ENCODE data around the gene SLC38A3. TPM values are rescaled to one million over a fixed set of nuclear protein-coding genes. Genes with fewer than 3 reads are reported as not detected.

The SLC38A3 gene
- total RNA-seq, 1 donor from 2014 or later, result 0.56 TPM

DNA sequence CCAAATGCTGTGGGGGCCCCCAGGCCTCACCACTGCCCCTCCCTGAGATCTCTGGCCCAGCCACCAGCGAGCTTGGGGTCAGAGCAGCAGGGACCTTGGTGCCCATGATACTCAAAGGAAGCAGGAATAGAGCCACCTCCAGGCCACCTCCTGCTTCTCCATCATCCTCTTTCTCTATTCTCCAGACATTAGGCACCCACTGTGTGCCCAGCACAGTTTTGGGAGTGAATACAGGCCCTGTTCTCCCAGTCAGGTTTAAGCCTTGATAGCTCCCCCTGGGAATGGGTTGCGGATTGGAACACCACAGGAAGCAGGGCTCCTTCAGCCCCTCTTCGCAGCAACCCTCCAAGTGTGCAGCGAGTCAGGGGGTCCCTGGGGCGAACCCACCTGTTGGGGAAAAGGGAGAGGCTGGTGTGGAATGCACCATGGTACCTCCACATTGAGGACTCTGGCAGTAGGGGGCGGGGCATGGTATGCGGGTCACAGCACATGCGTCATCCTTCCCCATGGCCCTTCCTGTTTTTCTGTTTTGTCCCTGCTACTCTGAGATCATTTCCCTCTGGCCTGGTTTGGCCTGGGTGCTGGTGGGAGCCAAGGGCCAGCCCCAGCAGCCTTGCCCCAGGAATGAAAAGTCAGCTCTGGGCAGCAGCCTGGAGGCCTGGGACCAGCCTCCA is 49.6 kb downstream of the SLC38A3 start:
- peak; percentile 16 for DNase-seq (ENCODE audit: low spot score)
- TF ChIP-seq, protein P1, sequence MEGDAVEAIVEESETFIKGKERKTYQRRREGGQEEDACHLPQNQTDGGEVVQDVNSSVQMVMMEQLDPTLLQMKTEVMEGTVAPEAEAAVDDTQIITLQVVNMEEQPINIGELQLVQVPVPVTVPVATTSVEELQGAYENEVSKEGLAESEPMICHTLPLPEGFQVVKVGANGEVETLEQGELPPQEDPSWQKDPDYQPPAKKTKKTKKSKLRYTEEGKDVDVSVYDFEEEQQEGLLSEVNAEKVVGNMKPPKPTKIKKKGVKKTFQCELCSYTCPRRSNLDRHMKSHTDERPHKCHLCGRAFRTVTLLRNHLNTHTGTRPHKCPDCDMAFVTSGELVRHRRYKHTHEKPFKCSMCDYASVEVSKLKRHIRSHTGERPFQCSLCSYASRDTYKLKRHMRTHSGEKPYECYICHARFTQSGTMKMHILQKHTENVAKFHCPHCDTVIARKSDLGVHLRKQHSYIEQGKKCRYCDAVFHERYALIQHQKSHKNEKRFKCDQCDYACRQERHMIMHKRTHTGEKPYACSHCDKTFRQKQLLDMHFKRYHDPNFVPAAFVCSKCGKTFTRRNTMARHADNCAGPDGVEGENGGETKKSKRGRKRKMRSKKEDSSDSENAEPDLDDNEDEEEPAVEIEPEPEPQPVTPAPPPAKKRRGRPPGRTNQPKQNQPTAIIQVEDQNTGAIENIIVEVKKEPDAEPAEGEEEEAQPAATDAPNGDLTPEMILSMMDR (IDR thresholded peaks at IDR 0.05; ENCODE audit: unreplicated experiment), result no peak
- no peaks in the 10 kb centered on the region for H3K9me3 Mint-ChIP-seq (ENCODE audit: unreplicated experiment)
- H3K27me3 Mint-ChIP-seq (ENCODE audit: unreplicated experiment), result peaks cover 19% of the 10 kb centered on the region
- H3K4me3 Mint-ChIP-seq (ENCODE audit: unreplicated experiment), result no peak overlapping the region
- H3K27ac Mint-ChIP-seq (ENCODE audit: unreplicated experiment), result peak overlapping the region; percentile 72
- H3K36me3 Mint-ChIP-seq (ENCODE audit: low read depth, unreplicated experiment), result peaks cover 27% of the 10 kb centered on the region
- peaks cover 38% of the 10 kb centered on the region for H3K4me1 Mint-ChIP-seq (ENCODE audit: unreplicated experiment)

DNA sequence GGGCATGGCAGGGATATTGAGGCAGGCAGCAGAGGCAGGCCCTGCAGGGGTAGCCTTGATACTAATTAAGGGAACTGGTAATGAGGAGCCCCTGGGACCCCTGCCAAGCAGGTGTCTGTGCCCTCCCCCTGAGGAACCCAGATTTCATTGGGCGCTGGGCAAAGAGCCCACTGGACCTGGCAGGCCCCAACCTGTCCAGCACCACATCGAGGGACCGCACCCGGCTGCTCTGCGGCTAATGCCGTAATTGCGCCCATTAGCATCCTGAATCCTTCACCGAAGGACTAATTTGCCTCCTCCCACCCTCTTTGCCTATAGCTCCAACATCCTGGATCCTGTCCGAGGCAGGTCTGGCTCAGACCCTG is 50.2 kb downstream of the SLC38A3 start:
- DNase-seq (ENCODE audit: low spot score), result no peak
- Mint-ChIP-seq H3K36me3 (ENCODE audit: low read depth, unreplicated experiment) (peaks cover 27% of the 10 kb centered on the region), H3K27me3 (ENCODE audit: unreplicated experiment) (peaks cover 18% of the 10 kb centered on the region), H3K4me1 (ENCODE audit: unreplicated experiment) (peaks cover 35% of the 10 kb centered on the region), H3K27ac (ENCODE audit: unreplicated experiment) (peak overlapping the region; percentile 72), H3K4me3 (ENCODE audit: unreplicated experiment) (no peak overlapping the region), H3K9me3 (ENCODE audit: unreplicated experiment) (no peaks in the 10 kb centered on the region)
- TF ChIP-seq, protein P1 (IDR thresholded peaks at IDR 0.05; ENCODE audit: unreplicated experiment), result no peak

DNA sequence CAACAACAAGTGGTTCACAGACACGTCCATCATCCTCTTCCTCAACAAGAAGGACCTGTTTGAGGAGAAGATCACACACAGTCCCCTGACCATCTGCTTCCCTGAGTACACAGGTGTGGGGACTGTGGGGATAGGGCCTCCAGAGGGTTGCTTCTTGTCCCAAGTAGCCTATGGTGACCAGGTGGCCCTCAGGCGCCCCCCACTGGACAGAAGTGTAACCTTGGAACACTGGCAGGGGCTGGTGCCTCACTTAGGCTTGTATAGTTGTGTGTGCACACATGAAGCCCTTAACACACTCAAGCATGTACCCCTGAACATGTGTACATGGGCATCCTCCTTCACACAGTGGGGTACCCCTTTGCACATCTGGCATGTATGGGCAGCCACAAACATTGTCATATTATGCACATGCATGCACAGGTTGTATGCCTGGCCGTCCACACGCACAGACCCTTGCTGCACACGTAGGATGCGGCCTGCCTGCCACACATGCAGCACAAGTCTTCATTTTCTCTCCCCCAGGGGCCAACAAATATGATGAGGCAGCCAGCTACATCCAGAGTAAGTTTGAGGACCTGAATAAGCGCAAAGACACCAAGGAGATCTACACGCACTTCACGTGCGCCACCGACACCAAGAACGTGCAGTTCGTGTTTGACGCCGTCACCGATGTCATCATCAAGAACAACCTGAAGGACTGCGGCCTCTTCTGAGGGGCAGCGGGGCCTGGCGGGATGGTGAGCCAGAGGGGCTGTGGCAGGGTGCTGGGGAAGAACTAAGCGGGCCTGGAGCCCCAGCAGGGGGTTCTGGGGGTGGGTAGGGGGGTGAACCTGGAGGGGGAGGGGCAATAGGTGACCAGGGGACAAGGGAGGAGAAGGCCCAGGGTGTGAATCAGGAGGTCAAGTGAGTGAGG is 52.2 kb downstream of the SLC38A3 start:
- peak overlapping the region; percentile 88 for H3K27ac Mint-ChIP-seq (ENCODE audit: unreplicated experiment)
- H3K4me3 Mint-ChIP-seq (ENCODE audit: unreplicated experiment), result peak overlapping the region; percentile 80
- peaks cover 20% of the 10 kb centered on the region for H3K36me3 Mint-ChIP-seq (ENCODE audit: low read depth, unreplicated experiment)
- TF ChIP-seq, protein P1 (IDR thresholded peaks at IDR 0.05; ENCODE audit: unreplicated experiment), result no peak
- DNase-seq (ENCODE audit: low spot score), result peak; percentile 70
- H3K4me1 Mint-ChIP-seq (ENCODE audit: unreplicated experiment), result peaks cover 29% of the 10 kb centered on the region
- no peaks in the 10 kb centered on the region for H3K9me3 Mint-ChIP-seq (ENCODE audit: unreplicated experiment)
- H3K27me3 Mint-ChIP-seq (ENCODE audit: unreplicated experiment), result peaks cover 17% of the 10 kb centered on the region

DNA sequence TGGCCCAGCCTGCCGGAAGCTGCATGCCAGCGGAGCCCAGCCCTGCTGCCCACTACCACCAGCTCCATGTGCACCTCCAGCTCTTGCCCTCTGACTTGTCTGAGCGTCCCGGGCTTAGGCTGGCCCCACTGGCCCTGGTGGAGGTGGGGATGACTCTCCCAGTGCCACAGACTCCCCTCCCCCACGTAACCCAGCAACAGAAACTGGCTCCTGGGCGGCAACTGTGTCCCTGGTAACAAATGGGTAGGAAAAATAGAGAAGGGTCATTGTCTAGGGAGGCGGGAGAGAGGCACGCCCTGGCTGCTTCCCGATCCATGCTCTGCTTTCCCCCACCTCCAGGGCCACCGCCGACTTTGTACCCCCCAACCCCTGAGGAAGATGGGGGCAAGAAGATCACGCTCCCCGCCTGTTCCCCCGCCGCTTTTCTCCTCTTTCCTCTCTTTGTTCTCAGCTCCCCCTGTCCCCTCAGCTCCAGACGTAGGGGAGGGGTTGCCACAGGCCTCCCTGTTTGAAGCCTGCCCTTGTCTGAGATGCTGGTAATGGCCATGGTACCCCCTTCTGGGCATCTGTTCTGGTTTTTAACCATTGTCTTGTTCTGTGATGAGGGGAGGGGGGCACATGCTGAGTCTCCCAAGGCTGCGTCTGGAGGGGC is 53.1 kb downstream of the SLC38A3 start:
- Mint-ChIP-seq H3K27ac (ENCODE audit: unreplicated experiment) (peak overlapping the region; percentile 94), H3K9me3 (ENCODE audit: unreplicated experiment) (no peaks in the 10 kb centered on the region), H3K4me3 (ENCODE audit: unreplicated experiment) (no peak overlapping the region), H3K4me1 (ENCODE audit: unreplicated experiment) (peaks cover 29% of the 10 kb centered on the region), H3K36me3 (ENCODE audit: low read depth, unreplicated experiment) (peaks cover 19% of the 10 kb centered on the region), H3K27me3 (ENCODE audit: unreplicated experiment) (peaks cover 23% of the 10 kb centered on the region)
- TF ChIP-seq, protein P1 (IDR thresholded peaks at IDR 0.05; ENCODE audit: unreplicated experiment), result no peak
- no peak for DNase-seq (ENCODE audit: low spot score)

Data from endothelial cell (in vitro differentiated cells).